ENCODE measurements around the gene B3GALNT2. TPM values are rescaled to one million over a fixed set of nuclear protein-coding genes. Genes with fewer than 3 reads are reported as not detected.

Gene B3GALNT2
- total and polyA plus RNA-seq, 2 of the 8 experiments (the other 6 are each of a cell fraction or from before 2014, with no cell fraction given): 15.4 to 39.4 TPM

DNA sequence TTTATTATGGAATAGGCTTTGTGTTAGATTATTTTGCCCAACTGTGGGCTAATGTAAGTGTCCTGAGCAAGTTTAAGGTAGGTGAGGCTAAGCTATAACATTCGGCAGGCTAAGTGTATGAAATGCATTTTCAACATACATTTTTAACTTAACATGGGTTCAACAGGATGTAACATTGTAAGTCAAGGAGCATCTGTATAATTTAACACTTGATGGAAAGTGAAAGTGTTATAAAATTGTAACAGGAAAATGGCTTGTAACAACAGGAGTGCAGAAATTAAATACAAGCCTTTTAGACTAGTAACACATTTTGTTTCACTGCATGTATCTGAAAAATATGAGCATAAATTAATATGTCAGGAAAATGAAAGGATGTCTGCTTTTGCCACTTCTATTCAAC lies 42.3 kb downstream of the B3GALNT2 start (continued):
- TF ChIP-seq, protein P1, sequence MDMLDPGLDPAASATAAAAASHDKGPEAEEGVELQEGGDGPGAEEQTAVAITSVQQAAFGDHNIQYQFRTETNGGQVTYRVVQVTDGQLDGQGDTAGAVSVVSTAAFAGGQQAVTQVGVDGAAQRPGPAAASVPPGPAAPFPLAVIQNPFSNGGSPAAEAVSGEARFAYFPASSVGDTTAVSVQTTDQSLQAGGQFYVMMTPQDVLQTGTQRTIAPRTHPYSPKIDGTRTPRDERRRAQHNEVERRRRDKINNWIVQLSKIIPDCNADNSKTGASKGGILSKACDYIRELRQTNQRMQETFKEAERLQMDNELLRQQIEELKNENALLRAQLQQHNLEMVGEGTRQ (IDR thresholded peaks at IDR 0.05; ENCODE audit: low read length): no peak
- TF ChIP-seq GABPA (IDR thresholded peaks at IDR 0.05; ENCODE audit: borderline replicate concordance, insufficient read depth, low read length): no peak
- TF ChIP-seq SIRT6 (IDR thresholded peaks at IDR 0.05; ENCODE audit: low read length): no peak
- no peak for TF ChIP-seq KDM4A (IDR thresholded peaks at IDR 0.05; ENCODE audit: low read depth, low read length, severe bottlenecking)
- TF ChIP-seq GTF2F1 (IDR thresholded peaks at IDR 0.05; ENCODE audit: borderline replicate concordance, low read depth, low read length): no peak
- TF ChIP-seq EP300 (IDR thresholded peaks at IDR 0.05; ENCODE audit: borderline replicate concordance in 1 of 2, low read depth in 2 of 2, low read length in 2 of 2): no peak
- no peak for TF ChIP-seq TAF7 (optimal IDR thresholded peaks at IDR 0.05; ENCODE audit: borderline replicate concordance, low read depth, low read length)
- no peak for TF ChIP-seq PHF8 (conservative IDR thresholded peaks at IDR 0.05; ENCODE audit: low read depth, low read length)

All from H1 (cell line).